ENCODE results near the gene TAB2.

DNA sequence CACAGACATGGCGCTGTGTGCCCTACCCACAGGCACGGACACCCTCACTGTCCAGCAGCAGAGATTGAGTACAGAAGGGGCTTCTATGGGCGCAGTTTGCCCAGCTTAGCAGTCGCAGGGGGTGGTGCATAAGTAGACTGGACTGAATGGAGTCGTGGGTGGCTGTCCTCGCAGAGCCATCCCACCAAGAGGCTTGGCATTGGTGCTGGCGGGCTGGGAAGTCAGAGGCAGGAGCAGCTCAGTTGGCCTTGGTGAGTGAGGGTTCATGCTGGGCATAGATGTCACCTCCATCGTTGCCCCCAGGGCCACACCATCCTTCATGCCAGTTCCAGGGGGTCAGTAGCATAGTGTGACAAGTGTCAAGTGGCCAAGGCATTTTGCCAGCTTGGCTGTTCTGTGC is 107.7 kb downstream of the TAB2 start:
- TF ChIP-seq, protein P1, sequence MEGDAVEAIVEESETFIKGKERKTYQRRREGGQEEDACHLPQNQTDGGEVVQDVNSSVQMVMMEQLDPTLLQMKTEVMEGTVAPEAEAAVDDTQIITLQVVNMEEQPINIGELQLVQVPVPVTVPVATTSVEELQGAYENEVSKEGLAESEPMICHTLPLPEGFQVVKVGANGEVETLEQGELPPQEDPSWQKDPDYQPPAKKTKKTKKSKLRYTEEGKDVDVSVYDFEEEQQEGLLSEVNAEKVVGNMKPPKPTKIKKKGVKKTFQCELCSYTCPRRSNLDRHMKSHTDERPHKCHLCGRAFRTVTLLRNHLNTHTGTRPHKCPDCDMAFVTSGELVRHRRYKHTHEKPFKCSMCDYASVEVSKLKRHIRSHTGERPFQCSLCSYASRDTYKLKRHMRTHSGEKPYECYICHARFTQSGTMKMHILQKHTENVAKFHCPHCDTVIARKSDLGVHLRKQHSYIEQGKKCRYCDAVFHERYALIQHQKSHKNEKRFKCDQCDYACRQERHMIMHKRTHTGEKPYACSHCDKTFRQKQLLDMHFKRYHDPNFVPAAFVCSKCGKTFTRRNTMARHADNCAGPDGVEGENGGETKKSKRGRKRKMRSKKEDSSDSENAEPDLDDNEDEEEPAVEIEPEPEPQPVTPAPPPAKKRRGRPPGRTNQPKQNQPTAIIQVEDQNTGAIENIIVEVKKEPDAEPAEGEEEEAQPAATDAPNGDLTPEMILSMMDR (IDR thresholded peaks at IDR 0.05): no peak
- TF ChIP-seq EZH2 (IDR thresholded peaks at IDR 0.05; ENCODE audit: borderline replicate concordance, insufficient read depth, low read depth, low read length, poor library complexity, severe bottlenecking): no peak
